Thyroid gland (tissue), 4 donors: ENCODE data around the gene SLC1A5. TPM values are rescaled to one million over a fixed set of nuclear protein-coding genes. Genes with fewer than 3 reads are reported as not detected.
A peak's percentile ranks its signal among the peaks of the same experiment; 100 is the strongest.

Source experiments
- DNase-seq, 2 donors: peaks; one replicate each; pipeline ENCODE4 v3.0.0-alpha.2; 2019
- H3K27ac ChIP-seq, 3 donors: fragments of 200-600 bp; sonication (generic); 1 replicate in 2 of 3; 2 replicates in 1 of 3; pipeline ENCODE4 v1.5.1; 2016 to 2019; ENCODE audit warnings: mild to moderate bottlenecking in 1 of 3, moderate library complexity in 1 of 3
- H3K27me3 ChIP-seq: fragments of 200-600 bp; sonication (generic); one replicate; pipeline ENCODE4 v1.5.1; 2019
- H3K36me3 ChIP-seq, 2 donors: fragments of 200-600 bp; sonication (generic); one replicate each; pipeline ENCODE4 v1.5.1; 2016 to 2019
- H3K4me1 ChIP-seq, 2 donors: fragments of 200-600 bp; sonication (generic); one replicate each; pipeline ENCODE4 v1.5.1; 2017 to 2019
- H3K4me3 ChIP-seq, 3 donors: fragments of 200-600 bp; sonication (generic); replicated peaks in 1 of 3; 1 replicate in 2 of 3; 2 replicates in 1 of 3; pipeline ENCODE4 v1.5.1; 2016; ENCODE audit warnings: mild to moderate bottlenecking in 1 of 3
- H3K9me3 ChIP-seq: fragments of 200-600 bp; sonication (generic); one replicate; pipeline ENCODE4 v1.5.1; 2017
- POLR2A ChIP-seq, 2 donors: fragments of 450-650 bp; IDR thresholded peaks; one replicate each; pipeline ENCODE4 v1.6.1; 2017; ENCODE audit warnings: antibody characterized with exemption in 2 of 2, mild to moderate bottlenecking in 2 of 2, moderate library complexity in 1 of 2
- WGBS, 2 donors: methylation state at CpG; one replicate each; pipeline ENCODE4 v1.1.5; 2017; 5-methylcytosine and 5-hydroxymethylcytosine counted together
- intact Hi-C: fragments of 100-400 bp; cut with DNase I; formaldehyde crosslinking; loops from one replicate; pipeline ENCODE4 v1.15.1; 2023
- total RNA-seq, 4 donors: library from RNA; depleted of rRNA; stranded (reverse); fragments of >200 nt; gene quantifications; one replicate each; pipeline ENCODE4 v1.2.3, GENCODE V29; 2016
- TF ChIP-seq, protein P1 (sequence below), 6 experiments: fragments of 200-600 bp in 3 of 6; fragments of 450-650 bp in 3 of 6; sonication (generic) in 3 of 6; IDR thresholded peaks; one replicate each; pipeline ENCODE4 v1.5.1; 2016 to 2019; ENCODE audit warnings: antibody characterized with exemption in 6 of 6, mild to moderate bottlenecking in 2 of 6, inconsistent platforms in 1 of 6, moderate library complexity in 1 of 6

SLC1A5 gene
- total RNA-seq, 4 donors from 2014 or later = 9.3 to 18.5 (median 11.8) TPM

DNA sequence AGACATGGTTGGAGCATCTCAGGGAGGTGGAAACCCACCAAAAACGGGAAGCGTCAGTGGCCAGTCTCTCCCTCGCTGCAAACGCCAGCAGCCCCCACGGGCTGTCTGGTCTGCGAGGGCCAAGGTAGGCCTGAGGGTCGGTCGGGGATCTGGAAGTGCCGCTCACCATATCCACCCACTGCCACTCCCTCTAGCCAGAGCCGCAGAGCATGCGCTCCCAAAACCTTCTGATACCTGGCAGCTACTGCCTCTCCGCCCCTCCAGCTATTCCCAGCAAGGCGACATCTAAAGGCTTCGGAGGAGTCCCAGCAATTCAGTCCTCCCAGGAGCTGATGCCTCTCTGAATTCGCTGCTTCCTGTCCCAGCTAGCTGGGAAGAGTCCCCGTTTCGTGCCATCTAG lies 46.9 kb downstream of the SLC1A5 start:
- H3K9me3 ChIP-seq = no peaks in the 10 kb centered on the region
- no peak overlapping the region for H3K4me3 ChIP-seq
- H3K4me1 ChIP-seq = peaks cover 9 to 35% of the 10 kb centered on the region in 2 donors
- peaks cover 4 to 11% of the 10 kb centered on the region in 2 donors for H3K36me3 ChIP-seq
- 88% methylated on average over 11 to 16 of the region's 17 CpGs for WGBS, 2 donors
- TF ChIP-seq, protein P1, sequence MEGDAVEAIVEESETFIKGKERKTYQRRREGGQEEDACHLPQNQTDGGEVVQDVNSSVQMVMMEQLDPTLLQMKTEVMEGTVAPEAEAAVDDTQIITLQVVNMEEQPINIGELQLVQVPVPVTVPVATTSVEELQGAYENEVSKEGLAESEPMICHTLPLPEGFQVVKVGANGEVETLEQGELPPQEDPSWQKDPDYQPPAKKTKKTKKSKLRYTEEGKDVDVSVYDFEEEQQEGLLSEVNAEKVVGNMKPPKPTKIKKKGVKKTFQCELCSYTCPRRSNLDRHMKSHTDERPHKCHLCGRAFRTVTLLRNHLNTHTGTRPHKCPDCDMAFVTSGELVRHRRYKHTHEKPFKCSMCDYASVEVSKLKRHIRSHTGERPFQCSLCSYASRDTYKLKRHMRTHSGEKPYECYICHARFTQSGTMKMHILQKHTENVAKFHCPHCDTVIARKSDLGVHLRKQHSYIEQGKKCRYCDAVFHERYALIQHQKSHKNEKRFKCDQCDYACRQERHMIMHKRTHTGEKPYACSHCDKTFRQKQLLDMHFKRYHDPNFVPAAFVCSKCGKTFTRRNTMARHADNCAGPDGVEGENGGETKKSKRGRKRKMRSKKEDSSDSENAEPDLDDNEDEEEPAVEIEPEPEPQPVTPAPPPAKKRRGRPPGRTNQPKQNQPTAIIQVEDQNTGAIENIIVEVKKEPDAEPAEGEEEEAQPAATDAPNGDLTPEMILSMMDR (IDR thresholded peaks at IDR 0.05) = no peak
- no peak for TF ChIP-seq POLR2A (IDR thresholded peaks at IDR 0.05)
- no peaks in the 10 kb centered on the region for H3K27me3 ChIP-seq
- no peak overlapping the region for H3K27ac ChIP-seq
- DNase-seq = no peak
- intact Hi-C loops = no loop called here

- peaks cover 0 to 27% of the 10 kb centered on the region in 2 donors for H3K4me1 ChIP-seq
- no peaks in the 10 kb centered on the region for H3K27me3 ChIP-seq
- no peak overlapping the region for H3K27ac ChIP-seq
- no peak for DNase-seq
- no peak overlapping the region for H3K4me3 ChIP-seq
- H3K36me3 ChIP-seq = peaks cover 13 to 18% of the 10 kb centered on the region in 2 donors
- no peak for TF ChIP-seq POLR2A (IDR thresholded peaks at IDR 0.05)
- TF ChIP-seq, protein P1 (IDR thresholded peaks at IDR 0.05) = no peak
- no peaks in the 10 kb centered on the region for H3K9me3 ChIP-seq
- WGBS, 2 donors = 71 to 77% methylated on average over 13 to 14 of the region's 14 CpGs
- intact Hi-C loops = loop anchor here (10.0 kb wide), 1 partner anchor 125 kb away; no protein-coding TSS in a partner anchor
Measured at GRCh38 chr19:46739290-46739771, 49.1 kb downstream of the SLC1A5 start.

- peaks cover 0 to 11% of the 10 kb centered on the region in 2 donors for H3K4me1 ChIP-seq
- no peak overlapping the region for H3K4me3 ChIP-seq
- no peaks in the 10 kb centered on the region for H3K27me3 ChIP-seq
- H3K27ac ChIP-seq = no peak overlapping the region
- H3K9me3 ChIP-seq = no peaks in the 10 kb centered on the region
- DNase-seq = no peak
- TF ChIP-seq, protein P1 (IDR thresholded peaks at IDR 0.05) = no peak
- TF ChIP-seq POLR2A (IDR thresholded peaks at IDR 0.05) = no peak
- intact Hi-C loops = loop anchor here (10.0 kb wide), 1 partner anchor 123 kb away; no protein-coding TSS in a partner anchor
- WGBS, 2 donors = 85 to 90% methylated on average over 19 of the region's 19 CpGs
- peaks cover 29 to 30% of the 10 kb centered on the region in 2 donors for H3K36me3 ChIP-seq
Measured at GRCh38 chr19:46737761-46738171, 50.6 kb downstream of the SLC1A5 start.

DNA sequence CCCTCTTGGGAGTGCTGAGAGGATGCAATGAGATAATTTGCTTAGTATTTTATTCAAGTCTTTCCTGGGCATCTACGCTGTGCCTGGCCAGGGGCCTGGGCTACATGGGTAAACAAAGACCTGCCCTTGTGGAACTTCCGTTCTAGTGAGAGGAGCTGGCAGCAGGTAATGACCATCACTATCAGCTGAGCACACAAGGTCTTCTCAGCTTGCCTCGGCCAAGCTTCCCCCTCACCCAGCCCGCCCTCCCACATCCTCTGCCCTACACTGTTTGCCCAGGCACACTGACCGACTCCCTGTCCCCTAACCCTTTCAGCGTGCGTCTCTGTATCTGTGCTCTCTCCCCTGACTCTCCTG lies 51.1 kb downstream of the SLC1A5 start:
- TF ChIP-seq POLR2A (IDR thresholded peaks at IDR 0.05) = no peak
- TF ChIP-seq, protein P1 (IDR thresholded peaks at IDR 0.05) = no peak
- WGBS, 2 donors = 76 to 78% methylated on average over 7 of the region's 7 CpGs
- H3K9me3 ChIP-seq = no peaks in the 10 kb centered on the region
- intact Hi-C loops = loop anchor here (10.0 kb wide), 1 partner anchor 122 kb away; no protein-coding TSS in a partner anchor
- no peaks in the 10 kb centered on the region for H3K27me3 ChIP-seq
- no peak for DNase-seq
- peaks cover 34 to 35% of the 10 kb centered on the region in 2 donors for H3K36me3 ChIP-seq
- H3K4me3 ChIP-seq = no peak overlapping the region
- H3K4me1 ChIP-seq = peaks cover 0 to 11% of the 10 kb centered on the region in 2 donors
- H3K27ac ChIP-seq = no peak overlapping the region

- intact Hi-C loops = loop anchor here (10.0 kb wide), 1 partner anchor 122 kb away; no protein-coding TSS in a partner anchor
- no peaks in the 10 kb centered on the region for H3K27me3 ChIP-seq
- no peak overlapping the region for H3K4me3 ChIP-seq
- peak; percentile 36 to 37 for DNase-seq
- no peaks in the 10 kb centered on the region for H3K9me3 ChIP-seq
- H3K36me3 ChIP-seq = peaks cover 35 to 39% of the 10 kb centered on the region in 2 donors
- H3K27ac ChIP-seq = peak overlapping the region in 1 of 3 donors; percentile 17
- TF ChIP-seq, protein P1 (IDR thresholded peaks at IDR 0.05) = no peak
- TF ChIP-seq POLR2A (IDR thresholded peaks at IDR 0.05) = no peak
- H3K4me1 ChIP-seq = peaks cover 0 to 9% of the 10 kb centered on the region in 2 donors
- 64 to 70% methylated on average over 19 to 22 of the region's 22 CpGs for WGBS, 2 donors
Measured at GRCh38 chr19:46736531-46737297, 51.7 kb downstream of the SLC1A5 start.
